GM18873 (cell line): ENCODE results near the gene TRPM3.
"Not testable (repeated sequence)": the region's sequence is repeated elsewhere in the genome, so short reads cannot be mapped to it uniquely, and the experiment has no call there.

ENCODE experiments used
- ATAC-seq: cut with Tn5 transposase; IDR thresholded peaks from one replicate; pipeline ENCODE4 v1.9.1; 2021; ENCODE audit warnings: mild to moderate bottlenecking, moderate library complexity, moderate number of reproducible peaks; ENCODE audit not compliant: unreplicated experiment, low FRiP score

TRPM3 gene

GRCh38 chr9:70683841-70684240, 437.6 kb downstream of the TRPM3 start:
- ATAC-seq = no peak

GRCh38 chr9:70682298-70682697, 439.1 kb downstream of the TRPM3 start:
- no peak for ATAC-seq

- ATAC-seq = no peak
These were observed 441.6 kb downstream of the TRPM3 start for GRCh38 chr9:70679845-70680244.

GRCh38 chr9:70678153-70678552, 443.3 kb downstream of the TRPM3 start:
- no peak for ATAC-seq

- ATAC-seq = no peak
These were observed 444.2 kb downstream of the TRPM3 start for GRCh38 chr9:70677055-70677735.

- ATAC-seq = no peak
These were observed 445.5 kb downstream of the TRPM3 start for GRCh38 chr9:70675868-70676370.

GRCh38 chr9:70673844-70674243, 447.6 kb downstream of the TRPM3 start:
- no peak for ATAC-seq

GRCh38 chr9:70672161-70672649, 449.2 kb downstream of the TRPM3 start:
- no peak for ATAC-seq

- ATAC-seq = no peak
These were observed 452.7 kb downstream of the TRPM3 start for GRCh38 chr9:70668751-70669150.

GRCh38 chr9:70658765-70659164, 462.7 kb downstream of the TRPM3 start:
- ATAC-seq = no peak

- ATAC-seq = no peak
These were observed 465.1 kb downstream of the TRPM3 start for GRCh38 chr9:70656281-70656680.

- no peak for ATAC-seq
These were observed 467.3 kb downstream of the TRPM3 start for GRCh38 chr9:70654144-70654543.

GRCh38 chr9:70644627-70645026, 476.8 kb downstream of the TRPM3 start:
- not testable (repeated sequence) for ATAC-seq

- no peak for ATAC-seq
These were observed 479.1 kb downstream of the TRPM3 start for GRCh38 chr9:70642341-70642740.

GRCh38 chr9:70641631-70642030, 479.8 kb downstream of the TRPM3 start:
- no peak for ATAC-seq

- no peak for ATAC-seq
These were observed 480.4 kb downstream of the TRPM3 start for GRCh38 chr9:70641031-70641430.

- ATAC-seq = no peak
These were observed 481.3 kb downstream of the TRPM3 start for GRCh38 chr9:70639853-70640814.

- ATAC-seq = no peak
These were observed 485.6 kb downstream of the TRPM3 start for GRCh38 chr9:70635790-70636189.

- no peak for ATAC-seq
These were observed 486.7 kb downstream of the TRPM3 start for GRCh38 chr9:70634696-70635095.

GRCh38 chr9:70630971-70631370, 490.4 kb downstream of the TRPM3 start:
- no peak for ATAC-seq

GRCh38 chr9:70629080-70629685, 492.2 kb downstream of the TRPM3 start:
- ATAC-seq = not testable (repeated sequence)
